ENCODE measurements around the gene TTF2.

The TTF2 gene

GRCh38 chr1:117117697-117118096 is 57.6 kb downstream of the TTF2 start:
- in situ Hi-C loops (cut with HindIII; ENCODE audit: low sequenced_read_pairs), result loop anchor here (25.0 kb wide), 1 partner anchor 170 kb away; no protein-coding TSS in a partner anchor

- in situ Hi-C loops (cut with HindIII; ENCODE audit: low sequenced_read_pairs), result loop anchor here (25.0 kb wide), 1 partner anchor 169 kb away; no protein-coding TSS in a partner anchor
Measured at GRCh38 chr1:117118137-117118536, 58.0 kb downstream of the TTF2 start.

GRCh38 chr1:117119144-117119543 is 59.0 kb downstream of the TTF2 start:
- in situ Hi-C loops (cut with HindIII; ENCODE audit: low sequenced_read_pairs), result loop anchor here (25.0 kb wide), 1 partner anchor 168 kb away; no protein-coding TSS in a partner anchor

GRCh38 chr1:117120774-117121588 is 60.9 kb downstream of the TTF2 start:
- in situ Hi-C loops (cut with HindIII; ENCODE audit: low sequenced_read_pairs), result loop anchor here (25.0 kb wide), 1 partner anchor 166 kb away; no protein-coding TSS in a partner anchor

GRCh38 chr1:117121589-117122329 is 61.6 kb downstream of the TTF2 start, which contains the start of gene TRIM45:
Gene TRIM45 (minus strand): TSS chr1:117121749. CDS start chr1:117121201, 548 bp downstream.
- in situ Hi-C loops (cut with HindIII; ENCODE audit: low sequenced_read_pairs), result loop anchor here (25.0 kb wide), 1 partner anchor 166 kb away; no protein-coding TSS in a partner anchor

- in situ Hi-C loops (cut with HindIII; ENCODE audit: low sequenced_read_pairs), result loop anchor here (25.0 kb wide), 1 partner anchor 165 kb away; no protein-coding TSS in a partner anchor
Measured at GRCh38 chr1:117122330-117123025, 62.4 kb downstream of the TTF2 start.

GRCh38 chr1:117123274-117123673 is 63.1 kb downstream of the TTF2 start:
- in situ Hi-C loops (cut with HindIII; ENCODE audit: low sequenced_read_pairs), result loop anchor here (25.0 kb wide), 1 partner anchor 164 kb away; no protein-coding TSS in a partner anchor

- in situ Hi-C loops (cut with HindIII; ENCODE audit: low sequenced_read_pairs), result loop anchor here (25.0 kb wide), 1 partner anchor 163 kb away; no protein-coding TSS in a partner anchor
Measured at GRCh38 chr1:117124661-117125060, 64.5 kb downstream of the TTF2 start.

- in situ Hi-C loops (cut with HindIII; ENCODE audit: low sequenced_read_pairs), result no loop called here
Measured at GRCh38 chr1:117127795-117128194, 67.7 kb downstream of the TTF2 start.

GRCh38 chr1:117128323-117129079 is 68.4 kb downstream of the TTF2 start:
- in situ Hi-C loops (cut with HindIII; ENCODE audit: low sequenced_read_pairs), result no loop called here

GRCh38 chr1:117130526-117130925 is 70.4 kb downstream of the TTF2 start:
- in situ Hi-C loops (cut with HindIII; ENCODE audit: low sequenced_read_pairs), result no loop called here

GRCh38 chr1:117135329-117135728 is 75.2 kb downstream of the TTF2 start:
- in situ Hi-C loops (cut with HindIII; ENCODE audit: low sequenced_read_pairs), result no loop called here

- in situ Hi-C loops (cut with HindIII; ENCODE audit: low sequenced_read_pairs), result no loop called here
Measured at GRCh38 chr1:117136749-117137148, 76.6 kb downstream of the TTF2 start.

- in situ Hi-C loops (cut with HindIII; ENCODE audit: low sequenced_read_pairs), result no loop called here
Measured at GRCh38 chr1:117137281-117137855, 77.2 kb downstream of the TTF2 start.

- in situ Hi-C loops (cut with HindIII; ENCODE audit: low sequenced_read_pairs), result no loop called here
Measured at GRCh38 chr1:117138106-117138505, 78.0 kb downstream of the TTF2 start.

- in situ Hi-C loops (cut with HindIII; ENCODE audit: low sequenced_read_pairs), result no loop called here
Measured at GRCh38 chr1:117138561-117138960, 78.4 kb downstream of the TTF2 start.

- in situ Hi-C loops (cut with HindIII; ENCODE audit: low sequenced_read_pairs), result no loop called here
Measured at GRCh38 chr1:117142200-117142599, 82.1 kb downstream of the TTF2 start.

- in situ Hi-C loops (cut with HindIII; ENCODE audit: low sequenced_read_pairs), result no loop called here
Measured at GRCh38 chr1:117143172-117143571, 83.0 kb downstream of the TTF2 start.

GRCh38 chr1:117143871-117144270 is 83.7 kb downstream of the TTF2 start:
- in situ Hi-C loops (cut with HindIII; ENCODE audit: low sequenced_read_pairs), result no loop called here

- in situ Hi-C loops (cut with HindIII; ENCODE audit: low sequenced_read_pairs), result no loop called here
Measured at GRCh38 chr1:117146072-117146471, 85.9 kb downstream of the TTF2 start.
